A549 (cell line): Measurements from ENCODE around the gene UGT1A9. TPM values are rescaled to one million over a fixed set of nuclear protein-coding genes. Genes with fewer than 3 reads are reported as not detected.

ENCODE experiments used
- ATAC-seq, 2 experiments: fragments of 200-7000 bp in 1 of 2; fragments of >200 bp in 1 of 2; cut with Nextera tagmentation in 1 of 2; cut with Tn5 transposase in 1 of 2; 3 replicates each; pipeline versions ENCODE4 v1.8.0 to v1.9.1; 2018 to 2020; ENCODE audit warnings: mild to moderate bottlenecking in 1 of 2, moderate library complexity in 1 of 2
- CTCF ChIA-PET: fragments of 300-600 bp; sonication (Branson Sonifier 250); formaldehyde crosslinking; extraction: SDS; loops from one replicate; lab custom pipeline; 2021; ENCODE audit warnings: antibody characterized with exemption, inconsistent platforms; lab: Yijun Ruan, JAX
- POLR2A ChIA-PET: fragments of 350-600 bp; formaldehyde crosslinking; extraction: SDS; loops from one replicate; lab custom pipeline; 2021; ENCODE audit warnings: antibody characterized with exemption, inconsistent platforms; lab: Yijun Ruan, JAX
- DNase-seq, 2 experiments: peaks; one replicate each; pipeline versions ENCODE4 v3.0.0 to v3.0.0-alpha.2; 2011 to 2016; ENCODE audit warnings: low read depth in 1 of 2, low spot score in 1 of 2
- FAIRE-seq: peaks from 2 replicates; lab custom pipeline; 2011; peaks lifted over from hg19 to GRCh38; lab: Jason Lieb, UNC
- H3K27ac ChIP-seq, 2 experiments: fragments of >200 bp; sonication (Bioruptor Twin); formaldehyde crosslinking; 3 replicates each; pipeline ENCODE4 v1.5.1; 2016 to 2017
- H3K4me1 ChIP-seq: fragments of >200 bp; sonication (Bioruptor Twin); formaldehyde crosslinking; 3 replicates; pipeline ENCODE4 v1.6.1; 2016
- H3K4me2 ChIP-seq: fragments of >200 bp; sonication (Bioruptor Twin); formaldehyde crosslinking; 3 replicates; pipeline ENCODE4 v1.6.1; 2016
- H3K4me3 ChIP-seq: fragments of >200 bp; sonication (Bioruptor Twin); formaldehyde crosslinking; 3 replicates; pipeline ENCODE4 v1.5.1; 2016
- H3K9me3 ChIP-seq: fragments of >200 bp; sonication (Bioruptor Twin); formaldehyde crosslinking; 3 replicates; pipeline ENCODE4 v1.6.1; 2016
- BCL3 ChIP-seq: fragments of >200 bp; sonication (Bioruptor Twin); formaldehyde crosslinking; IDR thresholded peaks from 3 replicates; pipeline ENCODE4 v1.6.1; 2016
- CBX2 ChIP-seq: fragments of 200-600 bp; sonication (generic); IDR thresholded peaks from 2 replicates; pipeline ENCODE4 v1.6.1; 2016; ENCODE audit warnings: low read depth, mild to moderate bottlenecking, borderline replicate concordance
- CEBPB ChIP-seq, 2 experiments: fragments of >200 bp in 1 of 2; sonication (Bioruptor Twin) in 1 of 2; formaldehyde crosslinking in 1 of 2; IDR thresholded peaks; 2 replicates each; pipeline ENCODE4 v1.6.1; 2012 to 2016
- CHD2 ChIP-seq: fragments of 150-350 bp; IDR thresholded peaks from 2 replicates; pipeline ENCODE4 v1.6.1; 2014; ENCODE audit warnings: low read length; ENCODE audit not compliant: partially characterized antibody
- CTCF ChIP-seq: fragments of >200 bp; sonication (Bioruptor Twin); formaldehyde crosslinking; IDR thresholded peaks from 3 replicates; pipeline ENCODE4 v1.5.1; 2016
- EHMT2 ChIP-seq: fragments of 200-600 bp; sonication (generic); IDR thresholded peaks from 2 replicates; pipeline ENCODE4 v1.6.1; 2016; ENCODE audit warnings: antibody characterized with exemption, low read depth, mild to moderate bottlenecking, moderate library complexity
- EP300 ChIP-seq, 2 experiments: fragments of >200 bp; sonication (Bioruptor Twin); formaldehyde crosslinking; IDR thresholded peaks; 2 replicates in 1 of 2; 3 replicates in 1 of 2; pipeline ENCODE4 v1.6.1; 2016 to 2017
- ESRRA ChIP-seq: fragments of 150-350 bp; IDR thresholded peaks from 2 replicates; pipeline ENCODE4 v1.6.1; 2014; ENCODE audit warnings: mild to moderate bottlenecking, low read length, borderline replicate concordance
- FOSB ChIP-seq: fragments of 250-450 bp; sonication (Bioruptor Pico); IDR thresholded peaks from 2 replicates; pipeline ENCODE4 v1.5.0; 2020; ENCODE audit warnings: mild to moderate bottlenecking, moderate library complexity
- FOSL2 ChIP-seq, 2 experiments: fragments of 450-650 bp in 1 of 2; fragments of >200 bp in 1 of 2; sonication (Bioruptor Twin) in 1 of 2; formaldehyde crosslinking; IDR thresholded peaks; 2 replicates each; pipeline versions ENCODE4 v1.5.0 to v1.6.1; 2016 to 2020; ENCODE audit warnings: mild to moderate bottlenecking in 1 of 2, moderate library complexity in 1 of 2
- GATA3 ChIP-seq: IDR thresholded peaks from 2 replicates; pipeline ENCODE4 v1.6.1; 2012; ENCODE audit warnings: borderline replicate concordance
- HDAC2 ChIP-seq: fragments of 200-600 bp; sonication (generic); IDR thresholded peaks from 2 replicates; pipeline ENCODE4 v1.6.1; 2016
- HES2 ChIP-seq: fragments of >200 bp; sonication (Bioruptor Twin); formaldehyde crosslinking; IDR thresholded peaks from 2 replicates; pipeline ENCODE4 v1.6.1; 2016
- HEYL ChIP-seq: fragments of 250-450 bp; sonication (Bioruptor Pico); IDR thresholded peaks from 2 replicates; pipeline ENCODE4 v1.8.0; 2021; ENCODE audit warnings: mild to moderate bottlenecking, moderate library complexity
- HMGXB4 ChIP-seq: fragments of 250-450 bp; sonication (Bioruptor Pico); IDR thresholded peaks from 2 replicates; pipeline ENCODE4 v1.5.0; 2021; ENCODE audit warnings: mild to moderate bottlenecking, moderate library complexity, borderline replicate concordance
- HOXA7 ChIP-seq: fragments of 250-450 bp; sonication (Bioruptor Pico); IDR thresholded peaks from 2 replicates; pipeline ENCODE4 v1.5.0; 2020; ENCODE audit warnings: mild to moderate bottlenecking, moderate library complexity
- JUN ChIP-seq, 2 experiments: fragments of >200 bp; sonication (Bioruptor Twin); formaldehyde crosslinking; IDR thresholded peaks; 2 replicates in 1 of 2; 3 replicates in 1 of 2; pipeline ENCODE4 v1.6.1; 2016 to 2017
- JUNB ChIP-seq: fragments of >200 bp; sonication (Bioruptor Twin); formaldehyde crosslinking; IDR thresholded peaks from 2 replicates; pipeline ENCODE4 v1.6.1; 2016
- KDM1A ChIP-seq: fragments of 200-600 bp; sonication (generic); IDR thresholded peaks from 2 replicates; pipeline ENCODE4 v1.6.1; 2016; ENCODE audit warnings: low read depth, mild to moderate bottlenecking
- KDM5A ChIP-seq: fragments of 200-600 bp; sonication (generic); IDR thresholded peaks from 2 replicates; pipeline ENCODE4 v1.6.1; 2016; ENCODE audit warnings: antibody characterized with exemption, mild to moderate bottlenecking
- MAX ChIP-seq: IDR thresholded peaks from 2 replicates; pipeline ENCODE4 v1.6.1; 2012
- NFE2L2 ChIP-seq: fragments of 150-350 bp; conservative IDR thresholded peaks from 2 replicates; pipeline ENCODE4 v1.6.1; 2014; ENCODE audit warnings: low read length
- RAD21 ChIP-seq, 2 experiments: fragments of >200 bp in 1 of 2; sonication (Bioruptor Twin) in 1 of 2; formaldehyde crosslinking in 1 of 2; IDR thresholded peaks in 1 of 2; conservative IDR thresholded peaks in 1 of 2; 2 replicates in 1 of 2; 3 replicates in 1 of 2; pipeline ENCODE4 v1.6.1; 2012 to 2018; ENCODE audit warnings: inconsistent platforms in 1 of 2
- RARB ChIP-seq: fragments of 250-450 bp; sonication (Bioruptor Pico); IDR thresholded peaks from 2 replicates; pipeline ENCODE4 v1.8.0; 2021; ENCODE audit warnings: mild to moderate bottlenecking, moderate library complexity
- USF2 ChIP-seq: fragments of 450-650 bp; IDR thresholded peaks from 2 replicates; pipeline ENCODE4 v1.6.1; 2014; ENCODE audit warnings: antibody characterized with exemption
- ZFP36 ChIP-seq: fragments of 450-650 bp; IDR thresholded peaks from 2 replicates; pipeline ENCODE4 v1.6.1; 2014; ENCODE audit warnings: borderline replicate concordance; ENCODE audit not compliant: partially characterized antibody
- WGBS: methylation state at CpG from one replicate; pipeline ENCODE4 v1.1.6; 2017; ENCODE audit errors: missing lambda C conversion rate; 5-methylcytosine and 5-hydroxymethylcytosine counted together
- polyA plus RNA-seq, 4 experiments: library from polyadenylated mRNA; depleted of rRNA in 3 of 4; stranded (reverse); fragments of >200 nt; fragmentation: RNase III in 1 of 4; extraction: RNeasy Plus Mini Kit Qiagen cat#74134 plus additional on column Dnase treatment in 1 of 4; gene quantifications; 2 replicates in 3 of 4; 3 replicates in 1 of 4; pipeline ENCODE4 v1.2.3, GENCODE V29; 2011 to 2017

Gene UGT1A9
- polyA plus RNA-seq, 2 of the 4 experiments (the other 2 are of a cell fraction) = 11.0 to 13.1 TPM

GRCh38 chr2:233674995-233675394, 3.3 kb downstream of the UGT1A9 start:
- no peak for TF ChIP-seq KDM1A
- TF ChIP-seq HDAC2 = no peak
- no peak for TF ChIP-seq CTCF
- TF ChIP-seq ZFP36 = no peak
- TF ChIP-seq HES2 = no peak
- TF ChIP-seq CHD2 = no peak
- no peak for TF ChIP-seq RAD21 (conservative IDR thresholded peaks at IDR 0.05 in 1 of 2, IDR thresholded peaks at IDR 0.05 in 1 of 2)
- TF ChIP-seq HEYL = no peak
- no peak for TF ChIP-seq BCL3
- no peak for TF ChIP-seq HMGXB4 (CRISPR knock-in tag)
- TF ChIP-seq HOXA7 = no peak
- TF ChIP-seq KDM5A = no peak
- TF ChIP-seq JUNB = no peak
- TF ChIP-seq CBX2 = no peak
- TF ChIP-seq NFE2L2 = no peak
- no peak for TF ChIP-seq CEBPB (IDR thresholded peaks at IDR 0.05)
- no peak for TF ChIP-seq ESRRA
- no peak for TF ChIP-seq FOSB (CRISPR knock-in tag)
- no peak for TF ChIP-seq USF2
- ChIA-PET POLR2A (no interaction called here), CTCF (no interaction called here)
- DNase-seq (no peak), FAIRE-seq (no peak), ATAC-seq (0 out of 6 replicates have a peak, but pooled peaks of 1 of the 2 experiments have one; percentile 29)
- peaks cover 16% of the 10 kb centered on the region; the same call in 2 of the 3 replicates for H3K4me1 ChIP-seq
- H3K9me3 ChIP-seq = peaks cover 25% of the 10 kb centered on the region
- 76% methylated on average over 4 of the region's 4 CpGs for whole genome bisulfite sequencing
- no peak overlapping the region for H3K4me3 ChIP-seq
- no peak overlapping the region for H3K4me2 ChIP-seq
- peak overlapping the region; percentile 82 to 85 for H3K27ac ChIP-seq

- no peak overlapping the region for H3K4me3 ChIP-seq
- ChIA-PET CTCF (interaction anchor here (1.0 to 1.4 kb wide), 2 partner anchors 23 to 35 kb away, joined by 4 read pairs; no protein-coding TSS in a partner anchor), POLR2A (no interaction called here)
- WGBS = 3% methylated on average over 2 of the region's 2 CpGs
- peaks cover 18% of the 10 kb centered on the region for H3K9me3 ChIP-seq
- peak overlapping the region; percentile 77 to 82 for H3K27ac ChIP-seq
- TF ChIP-seq EHMT2 (no peak), EP300 (IDR thresholded peaks at IDR 0.05) (peak; percentile 71 to 80; a peak in 2 of 5 replicates), BCL3 (0 out of 3 replicates have a peak, but pooled peaks have one; percentile 27), GATA3 (peak; percentile 91; the same call in 1 of the 2 replicates), FOSB (CRISPR knock-in tag) (no peak), JUNB (peak; percentile 83), MAX (peak; percentile 45; the same call in 1 of the 2 replicates), JUN (IDR thresholded peaks at IDR 0.05) (peak in 1 of 2 experiments; percentile 52; a peak in 1 of 5 replicates), RARB (no peak), FOSL2 (IDR thresholded peaks at IDR 0.05) (peak; percentile 76), FOSL2 (CRISPR knock-in tag; IDR thresholded peaks at IDR 0.05) (peak; percentile 80)
- H3K4me1 ChIP-seq = peaks cover 20% of the 10 kb centered on the region; the same call in 2 of the 3 replicates
- H3K4me2 ChIP-seq = no peak overlapping the region
- no peak for FAIRE-seq
- peak in 1 of 2 experiments; percentile 70 for DNase-seq
- peak; percentile 62 to 72; a peak in 4 of 6 replicates for ATAC-seq
Measured at GRCh38 chr2:233676046-233676445, 4.3 kb downstream of the UGT1A9 start.
